Stimulated activated CD4-positive, alpha-beta T cell treated with anti-CD3 and anti-CD28 coated beads, Interleukin-15, amount 100 ng/mL, for 48 hours (primary cell): ENCODE measurements around the gene ATRNL1.

Experiments used
- DNase-seq, 2 donors: peaks; one replicate each; pipeline ENCODE4 v3.0.0-alpha.2; 2020; ENCODE audit warnings: low read depth in 2 of 2

ATRNL1 gene

DNA sequence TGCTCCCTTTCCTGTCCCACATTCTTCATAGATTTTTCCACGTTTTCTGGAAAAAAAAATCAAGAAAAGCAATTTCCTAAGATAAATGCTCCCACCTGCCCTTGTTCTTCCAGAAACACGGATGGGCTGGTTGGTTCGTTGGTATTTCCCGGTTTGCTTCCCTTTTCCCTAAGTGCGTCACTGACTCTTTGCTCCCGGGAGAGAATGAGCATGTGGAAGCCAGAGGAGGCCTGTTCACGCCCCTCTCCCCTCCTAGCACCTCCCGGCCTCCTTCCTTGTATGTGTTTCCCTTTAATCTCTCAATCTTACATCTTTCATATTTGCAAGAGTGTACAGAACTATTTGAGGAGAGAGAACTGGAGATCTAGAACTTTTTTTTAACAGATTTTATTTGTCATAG lies 737.9 kb downstream of the ATRNL1 start:
- no peak for DNase-seq

DNA sequence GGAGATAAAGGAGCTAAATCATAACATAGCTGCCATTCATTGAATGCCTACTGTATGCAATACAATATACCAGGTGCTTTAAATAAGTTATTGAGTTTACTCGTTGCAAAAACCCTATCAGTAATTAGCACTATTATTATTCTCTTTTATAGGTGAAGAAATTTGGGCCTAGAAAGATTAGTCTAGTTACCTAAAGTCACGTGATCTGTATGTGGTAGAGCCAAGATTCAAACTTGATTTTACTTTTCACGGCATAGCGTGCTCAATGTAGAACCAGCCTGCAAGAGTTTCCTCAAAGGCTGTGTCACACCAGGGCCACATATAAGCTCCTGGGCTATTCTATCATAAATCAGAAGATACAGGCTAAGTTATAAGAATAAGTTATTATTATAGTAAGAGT lies 740.0 kb downstream of the ATRNL1 start:
- DNase-seq = no peak

DNA sequence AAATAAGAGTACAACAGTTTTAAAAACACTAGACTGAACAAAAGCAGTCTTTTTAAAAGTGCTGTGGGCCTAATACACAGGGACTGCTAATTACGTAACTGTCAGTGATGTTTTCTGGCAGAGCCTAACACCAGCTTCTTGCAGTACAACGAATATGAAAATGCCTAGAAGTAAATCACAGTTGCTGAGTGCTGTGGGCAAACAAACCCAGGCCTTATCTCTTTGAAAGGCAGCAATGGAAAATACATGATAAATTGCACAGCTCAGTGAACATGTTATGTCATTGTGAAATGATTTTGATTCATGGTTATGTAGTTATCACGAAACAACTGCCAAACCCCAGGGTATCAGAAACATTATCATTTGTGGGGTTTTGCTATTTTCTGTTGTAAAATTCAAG lies 751.4 kb downstream of the ATRNL1 start:
- DNase-seq = no peak

DNA sequence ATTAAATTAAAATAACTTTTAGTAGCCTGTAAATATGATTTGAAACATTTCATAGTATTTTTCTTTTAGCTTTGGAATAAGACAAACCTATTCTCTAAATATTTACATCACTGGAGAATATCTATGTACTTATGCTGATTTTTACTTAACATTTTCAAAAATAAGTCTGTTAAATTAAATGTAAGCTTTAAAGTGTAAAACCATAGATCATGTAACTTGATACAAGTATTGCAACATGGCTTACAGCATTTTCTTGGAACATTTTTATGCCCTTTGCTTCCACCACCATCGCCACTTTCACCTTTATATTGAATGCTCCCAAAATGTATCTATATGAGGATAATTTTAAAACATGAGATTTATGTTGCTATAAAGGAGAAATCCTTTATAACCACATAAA lies 752.8 kb downstream of the ATRNL1 start:
- no peak for DNase-seq

DNA sequence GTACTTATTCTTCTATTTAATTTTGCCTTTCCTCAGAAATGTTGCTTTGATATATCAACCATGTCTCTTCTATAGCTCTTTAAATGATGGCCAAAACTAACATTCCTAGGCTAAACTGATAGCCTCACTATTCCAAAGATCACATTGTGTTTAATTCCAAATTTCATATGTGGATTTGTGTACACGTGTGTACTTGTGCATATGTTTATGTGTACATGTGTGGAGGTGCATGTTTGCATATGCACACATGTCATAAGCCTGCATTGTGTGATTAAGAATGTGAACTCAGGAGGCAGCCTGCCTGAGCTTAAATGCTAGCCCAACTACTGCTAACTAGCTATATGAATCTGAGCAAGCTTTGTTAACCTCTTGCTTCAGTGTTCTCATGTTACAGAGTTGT lies 753.4 kb downstream of the ATRNL1 start:
- no peak for DNase-seq

DNA sequence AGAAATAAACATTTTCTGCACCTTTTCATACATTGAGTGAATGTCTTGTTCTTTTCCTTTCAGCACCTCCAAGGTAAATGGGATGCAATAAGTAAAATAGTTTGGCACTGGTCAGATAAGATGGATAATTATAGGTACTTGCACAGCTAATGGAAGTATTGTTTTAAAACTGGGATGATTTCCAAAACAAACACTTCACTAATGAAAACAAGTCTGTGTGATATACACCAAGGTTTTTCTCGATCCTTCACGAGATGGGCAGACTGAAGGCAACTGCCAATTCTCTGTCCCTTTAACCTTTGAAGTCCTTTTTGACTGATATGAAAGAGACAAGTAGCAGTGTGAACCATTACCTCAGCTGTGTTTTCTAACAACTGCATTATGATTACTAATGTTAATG lies 756.0 kb downstream of the ATRNL1 start:
- DNase-seq = no peak

DNA sequence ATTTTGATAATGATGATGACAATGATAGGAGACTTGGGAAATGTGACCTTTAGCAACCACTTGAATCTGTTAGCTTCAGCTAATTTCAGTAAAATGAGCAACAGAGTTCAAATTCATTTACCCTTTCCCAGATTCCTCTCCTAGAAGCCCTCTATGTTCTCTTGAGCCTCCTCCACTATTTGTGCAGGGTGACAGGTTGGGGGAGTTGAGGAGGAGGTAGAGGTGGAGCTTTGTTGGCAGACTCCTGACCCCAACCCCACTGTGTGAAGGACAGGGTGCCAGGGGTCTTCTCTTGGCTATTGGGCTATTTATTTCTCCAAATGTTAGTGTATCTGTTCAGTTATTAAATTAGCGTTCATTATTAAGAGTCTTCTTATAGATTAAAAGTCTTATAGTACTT lies 757.5 kb downstream of the ATRNL1 start:
- no peak for DNase-seq

DNA sequence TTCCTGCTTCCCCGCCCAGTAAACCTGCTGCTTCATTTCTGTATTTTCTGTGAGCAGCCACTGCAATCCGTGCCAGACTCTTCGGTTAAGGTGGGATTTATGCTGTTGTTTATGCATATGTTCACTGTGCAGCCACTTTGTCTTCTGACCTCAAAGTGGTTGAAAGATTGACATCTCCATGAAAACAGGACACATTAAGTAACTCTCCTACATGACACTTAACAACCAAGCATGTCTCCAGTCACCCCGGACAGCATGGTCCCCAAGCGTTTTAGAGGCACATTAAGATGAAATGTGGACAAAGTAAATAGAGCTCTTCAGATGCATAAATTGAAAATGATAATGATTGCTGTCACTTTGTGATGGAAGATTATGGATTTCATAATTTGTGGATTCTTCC lies 758.5 kb downstream of the ATRNL1 start:
- DNase-seq = no peak

DNA sequence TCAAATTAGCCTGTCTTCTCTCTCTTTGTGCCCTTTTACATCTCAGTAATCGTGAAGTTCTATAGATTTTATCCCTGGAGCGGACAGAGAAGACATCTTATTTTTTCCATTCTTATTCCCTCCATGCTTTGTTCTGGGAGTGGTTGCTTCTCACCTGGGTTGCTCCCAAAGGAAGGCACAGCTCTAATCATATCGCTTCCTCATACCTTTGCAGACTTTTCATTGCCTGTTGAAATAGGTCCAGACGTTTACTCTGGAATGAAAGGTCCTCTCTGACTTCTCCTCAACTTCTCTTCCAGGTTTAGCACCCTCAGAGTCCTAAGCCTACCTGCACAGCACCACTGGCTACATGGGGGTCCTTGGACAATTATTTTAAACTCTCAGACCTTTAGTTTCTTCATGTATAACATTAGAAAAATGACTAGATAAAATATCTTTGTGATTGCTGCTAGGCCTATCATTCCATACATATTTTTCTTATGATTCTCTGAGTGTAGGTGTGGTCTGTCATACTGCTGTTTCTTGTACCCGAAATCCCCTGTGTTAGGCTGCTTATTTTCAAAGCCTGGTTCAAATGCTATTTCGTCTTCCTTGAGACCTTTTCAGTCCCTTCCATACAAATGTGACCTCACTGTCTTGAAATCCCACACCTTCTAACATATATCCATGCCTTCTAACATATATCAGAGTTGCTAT lies 761.7 kb downstream of the ATRNL1 start:
- DNase-seq = no peak

DNA sequence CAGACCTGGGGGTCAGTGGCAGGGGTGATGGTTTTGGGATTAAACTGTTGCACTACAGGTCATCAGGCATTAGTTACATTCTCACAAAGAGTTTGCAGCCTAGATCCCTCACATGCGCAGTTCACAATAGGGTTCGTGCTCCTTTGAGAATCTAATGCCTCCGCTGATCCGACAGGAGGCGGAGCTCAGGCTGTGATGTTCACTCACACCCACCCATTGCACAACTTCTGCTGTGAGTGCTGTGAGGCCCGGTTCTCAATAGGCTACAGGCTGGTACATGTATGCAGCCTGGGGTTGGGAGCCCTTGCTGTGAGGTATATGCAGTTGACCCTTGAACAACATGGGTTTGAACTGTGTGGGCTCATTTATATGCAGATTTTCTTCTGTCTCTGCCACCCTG lies 763.4 kb downstream of the ATRNL1 start:
- no peak for DNase-seq

DNA sequence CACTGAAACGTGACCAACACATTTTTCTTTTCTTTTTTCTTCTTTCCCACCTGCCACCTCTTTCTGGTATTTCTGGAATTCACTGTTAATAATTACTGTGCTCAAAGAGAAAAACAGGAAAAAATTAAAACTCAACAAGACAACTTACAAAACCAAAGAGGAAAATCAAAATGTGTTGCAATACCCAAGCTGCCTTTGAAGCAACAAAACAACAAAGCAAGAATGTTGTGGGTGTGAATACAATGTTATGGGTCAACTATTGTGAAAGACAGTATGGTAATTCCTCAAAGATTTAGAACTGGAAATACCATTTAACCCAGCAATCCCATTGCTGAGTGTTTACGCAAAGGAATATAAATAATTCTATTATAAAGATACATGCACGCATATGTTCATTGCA lies 764.7 kb downstream of the ATRNL1 start:
- DNase-seq = no peak

DNA sequence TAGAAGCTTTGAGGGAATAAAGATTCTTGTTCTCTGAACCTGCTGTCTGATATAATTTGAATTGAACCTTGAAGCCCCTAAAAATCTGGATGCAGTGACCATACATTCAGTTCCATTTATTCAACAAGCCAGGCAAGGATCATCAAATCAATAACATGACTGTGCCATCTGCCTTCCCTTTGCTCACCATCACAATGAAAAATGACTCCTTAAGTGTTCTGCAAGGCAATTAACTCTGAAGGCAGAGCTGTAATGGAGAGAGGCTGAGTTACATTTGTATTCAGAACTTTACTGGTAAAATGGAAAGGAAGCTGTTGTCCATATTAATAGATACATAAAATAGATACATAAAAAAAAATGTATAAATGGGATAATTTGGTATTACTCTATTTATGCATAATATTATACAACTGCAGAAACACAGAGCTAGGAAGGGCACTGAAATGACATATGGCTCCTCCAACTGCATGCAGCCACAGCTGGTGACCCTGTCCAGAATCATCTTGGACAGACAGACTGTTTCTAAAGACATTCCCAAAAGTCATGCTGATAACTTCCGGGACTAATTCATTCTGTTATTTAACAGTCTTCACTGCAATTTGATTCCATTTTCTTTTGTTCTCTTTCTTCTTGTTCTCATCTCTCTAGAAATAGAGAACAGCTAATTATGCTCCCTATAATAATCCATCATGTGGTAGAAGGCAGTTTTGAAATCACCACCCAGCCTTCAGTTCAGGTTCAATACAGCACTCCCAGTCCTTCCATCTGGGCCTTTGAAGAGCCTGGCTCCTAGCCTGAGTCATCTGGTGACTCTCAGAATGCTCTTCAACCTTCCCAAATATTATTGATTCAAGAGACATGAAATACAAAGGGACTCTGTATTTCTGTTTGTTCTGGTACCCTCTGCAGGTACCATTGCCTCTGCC lies 767.3 kb downstream of the ATRNL1 start:
- no peak for DNase-seq

DNA sequence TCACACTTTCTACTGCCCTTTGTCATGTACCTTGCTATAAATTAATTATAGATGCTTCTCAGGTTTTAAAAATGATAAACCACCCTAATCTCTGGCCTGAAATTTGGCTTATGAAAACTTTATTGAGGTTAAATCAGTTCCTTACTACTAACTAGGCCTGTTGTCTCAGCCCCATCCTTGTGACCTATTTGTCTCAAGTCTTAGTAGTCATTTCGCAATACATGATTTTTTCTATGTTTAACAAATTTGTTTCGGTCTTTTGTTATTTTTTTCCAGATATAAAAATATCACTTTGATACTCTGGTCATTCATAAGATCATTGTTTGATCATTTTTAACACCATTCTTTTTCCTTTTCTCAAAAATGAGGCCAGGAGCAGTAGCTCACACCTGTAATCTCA lies 768.3 kb downstream of the ATRNL1 start:
- no peak for DNase-seq

DNA sequence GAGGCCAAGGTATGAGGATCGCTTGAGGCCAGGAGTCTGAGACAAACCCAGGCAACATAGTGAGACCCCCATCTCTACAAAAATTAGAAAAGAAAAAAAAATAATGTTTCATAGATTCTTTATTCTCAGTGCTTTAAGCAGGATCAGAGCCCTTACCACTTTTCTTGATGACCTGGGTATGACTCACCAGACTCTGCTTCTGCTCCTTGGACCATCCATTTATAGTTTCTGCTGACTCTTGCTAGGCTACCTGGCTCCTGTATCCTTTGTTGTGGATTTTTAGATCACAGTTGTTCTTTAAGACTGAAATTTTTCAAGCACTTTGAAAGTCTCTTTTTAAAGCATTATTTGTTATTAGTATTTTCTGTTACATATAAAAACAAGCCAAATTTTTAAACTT lies 768.7 kb downstream of the ATRNL1 start:
- DNase-seq = no peak

DNA sequence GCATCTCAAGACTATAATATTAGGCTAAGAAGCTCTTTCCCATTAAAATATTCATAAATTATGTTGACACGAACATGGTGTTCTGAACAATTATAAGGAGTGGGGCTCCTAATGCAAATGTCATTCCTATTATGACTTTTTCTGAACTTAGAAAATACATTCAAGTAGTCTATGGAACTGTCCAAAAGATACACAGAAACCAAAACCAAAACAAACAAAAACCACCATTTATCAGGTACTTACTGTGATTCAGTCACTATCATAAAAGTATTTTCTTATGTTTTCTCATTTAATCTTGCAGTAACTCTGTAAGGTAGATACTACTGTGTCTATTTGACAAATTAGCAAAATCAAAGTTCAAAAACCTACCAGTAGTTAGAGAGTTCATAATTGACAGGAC lies 773.0 kb downstream of the ATRNL1 start:
- DNase-seq = no peak

DNA sequence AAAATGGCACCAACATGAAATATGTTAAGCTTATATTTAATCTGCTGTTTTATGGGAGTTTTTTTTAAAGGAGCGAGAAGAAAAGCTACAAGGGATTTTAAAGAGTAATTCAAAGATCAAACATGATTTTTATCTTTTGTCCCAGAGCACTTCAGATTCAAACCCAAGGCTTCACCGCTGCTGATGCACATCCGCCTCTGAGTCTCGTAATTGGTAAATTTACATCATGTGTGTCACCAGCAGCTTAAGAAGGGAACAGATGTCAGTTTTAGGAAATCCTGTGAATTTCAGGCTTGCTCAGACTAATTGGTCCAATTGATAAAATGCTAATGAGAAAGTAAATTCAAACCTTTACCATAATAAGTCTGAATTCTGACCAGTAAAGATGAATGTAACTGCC lies 773.5 kb downstream of the ATRNL1 start:
- no peak for DNase-seq

DNA sequence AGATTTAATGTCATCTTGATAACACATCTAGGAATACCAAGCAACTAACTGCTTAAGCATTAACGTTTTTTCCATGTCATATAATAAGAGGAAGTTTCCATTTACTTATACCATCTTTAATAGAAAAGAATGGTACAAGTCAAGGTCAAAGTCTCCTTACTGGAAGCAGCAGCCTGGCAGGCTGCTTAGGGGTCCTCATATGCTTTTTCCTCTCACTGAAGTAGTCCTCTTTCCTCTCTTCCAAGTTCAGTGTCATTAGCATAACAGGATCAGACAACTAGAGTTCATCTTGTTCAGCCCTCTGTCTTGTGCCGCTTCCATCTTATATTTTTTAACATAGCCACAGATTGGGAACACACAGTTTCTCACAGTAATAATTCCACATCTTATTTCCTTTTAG lies 774.1 kb downstream of the ATRNL1 start:
- DNase-seq = no peak

DNA sequence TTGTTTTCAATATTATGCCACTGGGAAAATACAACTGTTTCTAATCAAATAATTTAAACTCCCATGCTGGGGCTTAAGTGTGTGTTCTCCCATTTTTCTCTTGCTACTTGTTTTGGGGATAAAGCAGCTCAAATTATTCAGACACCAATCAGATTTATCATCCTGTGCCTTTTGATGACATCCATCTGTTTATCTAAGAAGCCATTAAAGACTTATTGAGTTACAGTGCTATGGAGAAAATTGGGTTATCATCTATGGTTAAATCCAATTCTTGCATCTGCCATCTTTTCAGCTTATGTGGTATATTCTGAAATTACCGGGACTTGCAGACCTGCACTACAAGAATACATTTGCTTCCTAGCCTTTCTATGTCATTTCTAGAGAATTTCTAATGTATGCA lies 778.7 kb downstream of the ATRNL1 start:
- DNase-seq = no peak

DNA sequence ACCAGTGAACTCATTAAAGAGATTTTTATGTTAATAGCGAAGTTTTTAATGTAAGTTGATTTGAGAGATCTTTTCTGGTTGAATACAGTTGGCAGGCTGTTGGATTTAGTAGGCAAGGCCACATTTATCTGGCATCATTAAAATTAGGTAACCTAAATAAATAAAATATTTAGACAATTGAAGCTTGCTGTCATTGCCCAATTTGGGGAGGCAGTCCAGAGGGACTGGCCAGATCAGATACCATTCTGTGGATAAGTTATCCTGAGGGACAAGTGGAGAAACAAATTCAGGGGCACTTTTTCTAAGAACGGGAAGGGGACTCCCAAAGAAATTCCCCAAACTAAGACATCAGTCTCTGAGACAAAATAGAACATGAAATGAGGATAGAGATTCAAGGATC lies 782.0 kb downstream of the ATRNL1 start:
- DNase-seq = no peak

DNA sequence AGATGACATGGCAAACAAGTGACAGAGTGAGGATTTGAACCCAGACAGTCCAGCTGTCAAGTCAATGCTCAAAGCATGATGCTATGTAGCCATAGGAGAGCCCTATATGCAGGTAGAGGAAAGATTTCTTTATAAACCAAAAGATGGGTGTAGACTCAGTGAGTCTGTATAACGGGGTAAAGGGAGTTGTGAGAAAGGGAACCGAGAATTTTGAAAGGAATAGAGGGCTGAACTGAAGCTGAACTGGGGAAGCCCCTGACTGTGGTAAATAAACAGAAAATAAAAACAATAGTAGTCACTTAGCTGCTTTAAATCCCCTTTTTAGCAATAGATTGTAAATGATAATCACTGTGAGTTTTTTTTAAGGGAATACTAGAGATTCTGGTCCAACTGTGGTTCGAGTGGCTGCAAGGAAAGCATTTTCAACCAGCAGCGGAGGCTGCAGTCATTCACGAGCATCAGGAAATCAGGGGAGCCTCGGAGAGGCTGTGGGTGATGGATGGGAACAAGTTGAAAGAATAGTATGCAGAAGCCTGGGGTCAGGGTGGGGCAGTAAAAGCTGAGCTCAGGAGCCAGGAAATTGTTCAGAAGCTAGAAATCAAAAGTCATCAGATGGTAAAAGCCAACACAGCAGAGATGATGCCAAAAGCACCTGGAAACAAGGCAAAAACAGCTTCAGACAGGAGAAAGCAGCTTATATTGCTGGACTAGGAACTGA lies 786.4 kb downstream of the ATRNL1 start:
- DNase-seq = no peak

DNA sequence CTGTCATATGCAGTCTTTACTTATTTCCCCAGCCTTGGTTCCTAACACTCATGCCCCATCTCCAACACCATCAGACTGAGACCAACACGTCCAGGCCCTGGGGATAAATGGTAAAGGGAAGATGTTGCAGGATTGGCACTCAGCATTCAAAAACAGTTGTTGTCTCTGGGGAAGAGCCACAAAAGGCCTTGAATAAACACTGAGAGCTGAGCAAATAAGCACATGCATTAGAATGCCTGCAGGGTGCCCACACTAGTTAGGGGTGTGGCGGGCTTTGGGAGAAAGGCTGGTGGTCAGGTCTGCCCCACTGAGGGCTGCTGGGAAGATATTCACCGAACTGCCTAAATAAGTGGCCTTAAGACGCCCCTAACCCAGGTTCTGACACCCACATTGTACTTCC lies 788.9 kb downstream of the ATRNL1 start:
- no peak for DNase-seq

DNA sequence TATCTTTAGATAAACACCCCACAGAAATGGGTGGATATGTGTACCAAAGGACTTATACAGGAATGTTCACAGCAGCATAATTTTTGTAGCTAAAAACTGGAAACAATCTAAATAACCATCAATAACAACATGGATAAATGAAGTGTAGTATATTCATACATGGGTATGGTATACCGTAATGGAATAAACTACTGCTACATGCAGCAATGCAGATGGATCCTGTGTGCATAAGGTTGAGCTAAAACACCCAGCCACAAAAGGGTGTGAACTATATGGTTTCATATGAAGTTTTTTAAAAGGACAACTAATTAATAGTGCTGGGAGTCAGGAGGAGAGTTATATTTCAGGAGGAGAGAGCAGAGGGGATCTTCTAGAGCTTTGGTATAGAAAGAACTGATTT lies 790.2 kb downstream of the ATRNL1 start:
- no peak for DNase-seq

DNA sequence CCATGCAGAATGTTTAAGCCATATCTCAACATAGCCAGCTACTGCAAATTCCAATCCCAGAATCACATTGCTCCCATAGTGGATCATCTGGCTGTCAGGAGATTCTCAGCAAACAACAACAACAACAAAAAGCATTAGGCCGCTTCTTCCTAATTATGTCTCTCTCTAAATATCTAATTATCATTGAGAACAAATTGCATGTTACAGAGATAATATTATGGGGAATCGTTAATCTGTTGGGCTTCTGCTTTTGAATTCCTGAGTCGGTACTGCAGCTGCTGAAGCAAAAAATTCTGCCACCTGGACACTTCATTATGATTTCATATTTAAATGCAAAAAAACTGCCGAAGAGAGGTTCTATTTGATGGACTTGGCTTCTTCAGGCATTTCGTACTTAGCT lies 791.2 kb downstream of the ATRNL1 start:
- no peak for DNase-seq
